HG03103 (cell line): ENCODE data around the gene GALNTL6.

ENCODE experiments used
- ATAC-seq: cut with Tn5 transposase; IDR thresholded peaks from one replicate; pipeline ENCODE4 v1.9.1; 2021; ENCODE audit warnings: low read depth; ENCODE audit not compliant: unreplicated experiment

GALNTL6 gene

GRCh38 chr4:171812665-171813525 is at the start of gene GALNTL6:
TSS of gene GALNTL6 (plus strand) at chr4:171813404.
- peak; percentile 37 for ATAC-seq

GRCh38 chr4:171765514-171765913 is 47.7 kb upstream of the GALNTL6 start:
- no peak for ATAC-seq

GRCh38 chr4:171774642-171775190 is 38.5 kb upstream of the GALNTL6 start:
- no peak for ATAC-seq

- no peak for ATAC-seq
These were observed 33.9 kb upstream of the GALNTL6 start for GRCh38 chr4:171779301-171779700.

GRCh38 chr4:171785388-171785787 is 27.8 kb upstream of the GALNTL6 start:
- ATAC-seq = no peak

GRCh38 chr4:171793723-171794122 is 19.5 kb upstream of the GALNTL6 start:
- no peak for ATAC-seq

GRCh38 chr4:171794528-171794927 is 18.7 kb upstream of the GALNTL6 start:
- no peak for ATAC-seq

- ATAC-seq = no peak
These were observed 3.4 kb upstream of the GALNTL6 start for GRCh38 chr4:171809854-171810253.

- no peak for ATAC-seq
These were observed 905 bp upstream of the GALNTL6 start for GRCh38 chr4:171812333-171812664.

GRCh38 chr4:171813526-171814250 is 484 bp downstream of the GALNTL6 start:
- ATAC-seq = peak; percentile 22

- ATAC-seq = no peak
These were observed 1.3 kb downstream of the GALNTL6 start for GRCh38 chr4:171814545-171814944.

- peak; percentile 37 for ATAC-seq
These were observed 3.8 kb downstream of the GALNTL6 start for GRCh38 chr4:171817026-171817425.

- ATAC-seq = no peak
These were observed 21.4 kb downstream of the GALNTL6 start for GRCh38 chr4:171834640-171835039.

- ATAC-seq = no peak
These were observed 30.3 kb downstream of the GALNTL6 start for GRCh38 chr4:171843456-171843855.

- peak; percentile 83 for ATAC-seq
These were observed 33.0 kb downstream of the GALNTL6 start for GRCh38 chr4:171846232-171846631.

- no peak for ATAC-seq
These were observed 33.7 kb downstream of the GALNTL6 start for GRCh38 chr4:171846893-171847292.

GRCh38 chr4:171847751-171848150 is 34.5 kb downstream of the GALNTL6 start:
- no peak for ATAC-seq

- no peak for ATAC-seq
These were observed 36.5 kb downstream of the GALNTL6 start for GRCh38 chr4:171849686-171850222.

GRCh38 chr4:171851295-171851694 is 38.1 kb downstream of the GALNTL6 start:
- ATAC-seq = no peak

GRCh38 chr4:171857302-171858012 is 44.3 kb downstream of the GALNTL6 start:
- ATAC-seq = no peak

- no peak for ATAC-seq
These were observed 62.1 kb downstream of the GALNTL6 start for GRCh38 chr4:171875291-171875690.
